Measurements from ENCODE around the gene LHFPL2. TPM values are rescaled to one million over a fixed set of nuclear protein-coding genes. Genes with fewer than 3 reads are reported as not detected.

LHFPL2 gene
- polyA plus RNA-seq, 1 of the 3 experiments (the other 2 are of a cell fraction): 10.4 TPM

GRCh38 chr5:78513441-78513840 is 135.1 kb downstream of the LHFPL2 start:
- CTCF ChIA-PET: no interaction called here
- H3K4me1 ChIP-seq (ENCODE audit: control insufficient read depth in 1 of 2, insufficient read depth in 2 of 2, low read depth in 1 of 2, low read length in 1 of 2): peaks cover 12 to 18% of the 10 kb centered on the region in 2 experiments; a peak in 3 of 4 replicates
- TF ChIP-seq MXI1 (IDR thresholded peaks at IDR 0.05; ENCODE audit: low read depth, low read length) (no peak), GATA2 (CRISPR knock-in tag; IDR thresholded peaks at IDR 0.05) (no peak), REST (IDR thresholded peaks at IDR 0.05; ENCODE audit: low read depth, low read length) (no peak), IRF3 (IDR thresholded peaks at IDR 0.05; ENCODE audit: low read depth, low read length) (no peak), FOXJ3 (CRISPR knock-in tag; IDR thresholded peaks at IDR 0.05) (no peak), RCOR1 (IDR thresholded peaks at IDR 0.05; ENCODE audit: low read length) (no peak), TAF1 (IDR thresholded peaks at IDR 0.05; ENCODE audit: borderline replicate concordance, low read depth, low read length) (no peak), JUND (IDR thresholded peaks at IDR 0.05) (no peak), PBX3 (IDR thresholded peaks at IDR 0.05) (no peak), POLR2AphosphoS5 (IDR thresholded peaks at IDR 0.05; ENCODE audit: low read depth, low read length) (no peak), NRF1 (IDR thresholded peaks at IDR 0.05; ENCODE audit: low read depth, low read length) (no peak), TEAD4 (IDR thresholded peaks at IDR 0.05; ENCODE audit: borderline replicate concordance, insufficient read depth) (no peak)

More at GRCh38 chr5:78513441-78513840, 135.1 kb downstream of the LHFPL2 start:
- no peak overlapping the region for H3K4me2 ChIP-seq
- no peak overlapping the region for H3K4me3 ChIP-seq (ENCODE audit: low read depth in 2 of 2, low read length in 1 of 2)
- H3K9me2 ChIP-seq: no peaks in the 10 kb centered on the region
- peaks cover 6% of the 10 kb centered on the region for H3F3A ChIP-seq (replicated peaks; ENCODE audit: insufficient read depth)
- peaks cover 0 to 13% of the 10 kb centered on the region in 2 experiments for H3K36me3 ChIP-seq (replicated peaks in 1 of 2; ENCODE audit: control insufficient read depth in 1 of 2, insufficient read depth in 2 of 2, low read length in 1 of 2)
- no peaks in the 10 kb centered on the region for H3K9me3 ChIP-seq
- H3K79me2 ChIP-seq (ENCODE audit: insufficient read depth): peaks cover 98% of the 10 kb centered on the region
- no peak overlapping the region for H3K9ac ChIP-seq
- DNase-seq: no peak
- H4K20me1 ChIP-seq (ENCODE audit: insufficient read depth): no peaks in the 10 kb centered on the region
- POLR2A ChIA-PET: no interaction called here
- H3K27ac ChIP-seq (ENCODE audit: low read depth in 2 of 2, low read length in 1 of 2): peak overlapping the region in 1 of 2 experiments; percentile 59; a peak in 1 of 4 replicates
- 87% methylated on average over 6 of the region's 6 CpGs for WGBS (ENCODE audit: low lambda C conversion rate)
- no peak overlapping the region for H2AFZ ChIP-seq (ENCODE audit: low read depth)
- no peaks in the 10 kb centered on the region for H3K27me3 ChIP-seq (ENCODE audit: insufficient read depth)
